Suppressor macrophage treated with lipopolysaccharide for 1 hour (primary cell): Measurements from ENCODE around the gene MAML3.

Source experiments
- DNase-seq, 3 donors: peaks; one replicate each; pipeline ENCODE4 v3.0.0-alpha.2; 2020 to 2022

The MAML3 gene

GRCh38 chr4:139892973-139893736 is 260.8 kb downstream of the MAML3 start:
- no peak for DNase-seq

GRCh38 chr4:139890816-139891215 is 263.2 kb downstream of the MAML3 start:
- peak; percentile 72 to 95 (median 91) for DNase-seq

- DNase-seq = no peak
Observed at GRCh38 chr4:139889901-139890300, 264.1 kb downstream of the MAML3 start.

GRCh38 chr4:139889264-139889663 is 264.7 kb downstream of the MAML3 start:
- peak; percentile 65 to 81 (median 74) for DNase-seq

- DNase-seq = peak in 2 of 3 donors; percentile 45 to 65
Observed at GRCh38 chr4:139887962-139888735, 265.8 kb downstream of the MAML3 start.

DNA sequence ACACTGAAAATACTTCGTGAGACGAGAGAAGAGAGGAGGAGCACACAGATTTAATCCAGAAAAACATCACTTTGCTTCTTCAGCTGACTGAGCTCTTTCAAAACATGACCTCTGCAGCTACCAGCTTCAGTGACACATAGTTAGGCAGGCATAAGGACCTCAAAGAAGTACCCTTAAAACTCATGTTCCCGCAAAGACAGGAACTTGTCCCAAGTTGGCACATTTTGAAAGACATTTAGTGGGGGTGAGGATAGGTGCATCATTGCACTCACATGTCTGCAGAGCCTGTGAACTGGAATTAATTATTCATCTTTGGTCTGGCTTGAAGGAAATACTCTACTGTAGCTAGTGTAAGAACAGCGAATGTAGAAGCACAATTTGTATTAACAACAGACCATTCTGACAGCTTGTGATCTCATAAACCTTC is 266.6 kb downstream of the MAML3 start:
- DNase-seq = peak; percentile 42 to 74 (median 48)

DNA sequence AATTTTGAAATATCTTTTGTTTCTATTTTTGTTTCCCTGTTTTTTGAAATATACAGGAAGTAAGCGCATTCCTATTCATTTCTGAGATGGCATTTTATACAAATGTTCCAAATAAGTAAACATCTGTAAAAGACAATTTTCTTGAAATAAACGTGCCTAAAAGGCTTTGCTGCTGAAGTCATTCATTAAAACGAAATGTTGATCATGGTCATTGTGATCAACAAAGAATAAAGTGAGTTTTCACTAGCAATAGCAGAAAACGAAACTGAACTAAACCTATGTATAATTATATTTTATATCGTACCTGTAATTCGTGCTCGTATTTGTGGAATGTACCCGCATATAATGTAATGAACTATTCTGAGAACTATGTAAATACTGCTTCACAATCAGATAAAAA is 267.2 kb downstream of the MAML3 start:
- DNase-seq = no peak

- DNase-seq = no peak
Observed at GRCh38 chr4:139884438-139884837, 269.5 kb downstream of the MAML3 start.

DNA sequence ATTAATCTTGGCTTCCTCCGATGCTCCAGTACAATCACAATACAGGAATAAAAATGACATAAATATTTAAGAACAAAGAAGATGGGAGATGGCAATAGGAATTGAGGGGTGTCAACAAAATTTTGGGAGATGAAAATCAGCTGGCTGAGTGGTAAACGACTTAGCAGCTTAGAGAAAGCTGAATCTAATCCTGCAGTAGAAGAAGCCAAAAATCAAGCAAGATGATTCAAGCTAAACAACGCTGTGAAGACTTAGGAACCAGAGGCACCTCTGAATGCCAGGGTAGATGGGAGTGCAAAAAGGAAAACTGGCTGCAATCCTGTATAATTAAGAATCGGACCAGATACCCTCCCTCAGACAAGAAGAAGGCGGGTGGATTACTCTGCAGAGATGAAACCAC is 273.1 kb downstream of the MAML3 start:
- no peak for DNase-seq

DNA sequence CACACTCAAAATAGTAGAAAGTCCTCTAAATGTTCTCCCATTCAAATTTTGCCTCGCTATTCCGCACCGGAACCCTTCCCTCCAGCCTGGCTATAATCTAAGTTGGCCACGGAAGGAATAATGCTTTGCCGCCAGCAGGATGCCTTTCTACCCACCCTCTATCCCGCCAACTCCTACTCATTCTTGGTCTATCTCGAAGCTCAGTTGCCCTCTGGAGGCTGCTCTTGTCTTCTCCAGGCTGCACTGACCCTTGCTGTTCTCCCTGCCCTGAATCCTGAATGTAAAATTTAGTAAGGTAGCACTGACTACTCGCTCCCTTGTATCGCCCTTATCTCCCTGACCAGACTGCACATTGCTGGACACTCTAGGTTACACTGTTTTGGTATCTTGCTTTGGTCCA is 275.9 kb downstream of the MAML3 start:
- no peak for DNase-seq

DNA sequence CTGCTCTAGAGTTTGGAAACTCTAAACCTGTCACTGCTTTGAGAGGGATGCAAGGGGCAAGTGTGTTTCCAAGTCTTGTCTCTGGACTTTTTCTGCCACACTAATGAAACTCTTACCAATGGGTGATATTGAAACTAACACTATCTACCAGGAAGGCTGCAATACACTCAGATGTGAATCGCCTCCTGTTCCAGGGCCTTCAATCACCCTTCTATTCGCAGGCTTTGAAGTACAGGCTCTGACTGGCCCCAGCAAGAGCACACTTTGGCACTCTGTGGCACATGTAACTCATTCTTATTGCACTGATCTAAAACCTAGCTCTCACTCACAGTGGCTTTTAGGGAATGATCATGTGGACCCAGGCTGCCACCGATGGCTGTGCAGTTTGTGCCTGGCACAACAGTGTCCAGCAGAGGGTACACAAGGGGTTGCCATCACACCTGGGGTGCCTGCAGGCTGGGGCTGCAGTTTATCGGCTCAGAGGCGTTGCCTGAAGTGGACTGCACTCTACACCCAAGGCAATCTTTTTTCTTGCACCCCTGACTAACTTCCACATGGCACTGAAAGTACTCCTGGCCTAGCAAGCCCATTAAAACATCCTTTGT is 277.5 kb downstream of the MAML3 start:
- no peak for DNase-seq

DNA sequence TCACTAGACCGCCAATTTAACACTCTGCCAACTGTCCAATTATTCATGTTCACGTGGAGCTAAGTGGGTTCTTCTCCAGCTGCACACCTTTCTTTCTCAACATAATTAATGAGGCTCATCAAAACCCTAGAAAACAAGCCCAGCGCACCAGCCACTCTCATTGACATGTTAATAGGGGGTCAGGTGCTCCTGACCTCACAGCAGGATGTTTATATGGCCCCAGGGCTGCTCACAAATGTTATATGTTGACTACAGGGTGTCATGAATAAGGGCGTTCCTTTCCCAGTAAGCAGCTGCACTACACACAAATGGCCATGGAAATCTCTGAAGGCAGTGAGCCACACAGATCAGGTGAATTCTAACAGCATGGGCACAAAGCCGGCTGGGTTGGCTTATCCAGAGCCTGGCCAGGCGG is 278.6 kb downstream of the MAML3 start:
- no peak for DNase-seq

DNA sequence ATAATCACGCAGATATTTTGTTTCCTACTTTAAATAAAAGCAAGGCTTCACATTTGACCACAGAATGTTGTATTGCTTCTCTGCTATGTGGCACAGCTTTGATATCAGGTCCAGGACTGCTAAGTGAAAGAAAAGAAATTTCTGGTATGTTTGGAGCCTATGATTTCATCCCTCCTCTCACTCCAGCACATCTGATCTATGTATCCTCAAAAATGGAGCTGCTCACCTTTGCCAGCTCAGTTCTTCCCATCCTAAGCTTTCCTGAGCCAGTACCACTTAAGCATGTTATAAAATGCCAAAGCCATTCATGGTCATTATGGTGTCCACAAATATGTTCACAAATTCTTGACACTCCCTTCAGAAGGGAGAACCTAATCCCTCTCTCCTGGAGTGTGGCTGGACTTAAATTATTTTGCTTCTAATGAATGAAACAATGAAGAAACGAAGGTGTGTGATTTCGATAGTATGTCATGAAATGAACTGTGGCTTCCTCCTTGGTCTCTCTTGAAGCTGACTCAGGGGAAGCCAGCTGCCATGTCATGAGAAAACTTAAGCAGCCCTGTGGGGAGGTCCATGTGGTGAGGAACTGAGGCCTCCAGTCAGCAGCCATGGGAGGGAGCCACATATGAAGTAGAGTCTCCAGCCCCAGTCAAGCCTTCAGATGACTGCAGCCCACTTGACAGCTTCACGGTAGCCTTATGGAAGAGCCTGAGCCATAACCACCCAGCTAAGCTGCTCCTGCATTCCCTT is 280.7 kb downstream of the MAML3 start:
- DNase-seq = peak; percentile 65 to 69 (median 68)

DNA sequence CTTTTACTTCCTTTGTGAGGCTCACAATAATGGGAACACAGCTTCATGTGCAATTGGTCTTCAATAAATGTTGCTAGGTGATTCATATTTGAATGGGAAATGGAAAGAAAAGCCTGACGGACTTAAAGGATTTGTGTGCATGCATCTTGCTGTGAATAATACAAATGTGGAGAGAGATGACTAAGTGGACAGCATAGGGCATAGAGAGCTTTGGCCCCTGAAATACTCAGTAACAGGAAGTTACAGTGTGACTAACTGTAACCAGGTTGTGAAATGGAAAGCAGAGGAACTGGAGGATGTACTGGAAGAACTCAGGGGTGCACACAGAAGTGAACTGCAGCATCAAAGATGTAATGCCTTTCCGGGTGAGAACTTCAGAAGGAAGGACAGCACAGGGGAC is 281.7 kb downstream of the MAML3 start:
- DNase-seq = peak; percentile 83 to 97 (median 95)

DNA sequence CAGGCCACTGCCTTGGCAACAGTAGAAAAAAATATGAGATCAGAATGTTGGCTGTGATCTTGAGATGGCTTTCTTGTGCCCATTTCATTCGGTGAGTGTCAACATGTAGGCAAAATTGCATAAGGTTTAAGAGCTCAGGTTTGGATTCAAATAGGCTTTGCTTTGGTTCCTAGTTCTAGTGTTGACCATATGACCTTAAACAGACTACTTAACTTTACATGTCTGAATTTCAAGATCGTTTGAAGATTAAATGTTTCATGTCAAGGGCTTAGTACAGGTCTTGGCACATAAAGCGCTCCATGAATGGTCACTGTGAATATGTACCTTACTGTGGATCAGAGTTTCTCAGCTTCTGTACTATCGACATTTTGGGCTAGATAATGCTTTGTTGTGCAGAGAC is 284.2 kb downstream of the MAML3 start:
- no peak for DNase-seq

DNA sequence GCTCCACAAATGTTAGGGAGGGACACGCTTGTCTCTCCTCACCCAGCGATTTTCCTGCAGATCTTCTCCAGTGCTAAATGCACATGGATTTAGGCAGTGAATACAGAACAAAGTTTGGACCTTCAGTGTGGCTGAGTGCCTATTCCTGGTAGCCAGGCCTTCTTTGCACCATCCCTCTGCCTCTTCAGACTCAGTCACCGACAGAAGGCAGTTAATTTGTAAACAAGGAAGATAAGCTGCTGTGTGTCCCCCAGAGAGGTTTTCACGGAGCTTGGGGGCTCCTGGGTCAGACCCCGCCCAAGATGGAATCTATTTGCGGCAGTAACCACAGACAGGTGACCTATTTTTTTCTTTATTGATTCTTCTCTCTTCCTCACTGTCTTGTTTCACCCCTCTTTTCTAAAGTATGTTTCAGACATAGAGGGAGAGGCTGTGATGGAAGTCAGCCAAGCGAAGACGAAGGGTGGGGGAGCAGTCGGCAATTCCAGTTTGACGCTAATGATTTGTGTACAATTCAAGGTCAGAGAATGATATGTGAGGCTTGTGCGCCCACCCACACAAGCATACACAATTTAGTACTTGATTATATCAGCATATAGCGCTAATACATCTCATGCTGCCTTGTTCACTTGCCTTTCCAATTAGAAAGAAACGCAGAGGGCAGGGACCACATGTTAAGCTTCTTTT is 287.6 kb downstream of the MAML3 start:
- DNase-seq = no peak

GRCh38 chr4:139865537-139865936 is 288.4 kb downstream of the MAML3 start:
- DNase-seq = no peak

GRCh38 chr4:139863531-139863930 is 290.5 kb downstream of the MAML3 start:
- peak in 2 of 3 donors; percentile 32 to 46 for DNase-seq

DNA sequence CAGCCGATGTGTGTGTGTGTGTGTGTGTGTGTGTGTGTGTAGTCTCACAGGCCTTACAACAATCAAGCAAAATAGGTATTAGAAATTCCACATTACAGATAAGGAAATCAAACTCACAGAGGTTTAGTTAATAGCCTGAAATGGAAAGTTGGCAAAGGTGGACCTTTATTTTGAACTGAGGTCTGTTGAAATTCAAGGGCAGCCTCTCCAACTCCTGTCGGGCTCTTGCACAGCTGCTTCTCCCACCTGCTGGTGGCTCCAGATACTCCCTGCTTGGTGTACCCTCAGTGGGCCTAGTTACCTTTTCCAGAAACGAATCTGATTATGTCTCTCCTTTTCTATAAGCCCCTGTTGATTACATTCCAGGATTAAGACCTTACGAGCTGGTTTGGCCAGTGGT is 292.5 kb downstream of the MAML3 start:
- no peak for DNase-seq

GRCh38 chr4:139860435-139861024 is 293.5 kb downstream of the MAML3 start:
- no peak for DNase-seq

- DNase-seq = no peak
Observed at GRCh38 chr4:139859876-139860275, 294.1 kb downstream of the MAML3 start.
